Mononuclear cell (primary cell): Measurements from ENCODE around the gene MAPKAP1. TPM values are rescaled to one million over a fixed set of nuclear protein-coding genes. Genes with fewer than 3 reads are reported as not detected.

Experiments used
- H3K27me3 ChIP-seq: 2 replicates; pipeline ENCODE4 v1.6.0; 2011; ENCODE audit warnings: low read length, control low read depth; ENCODE audit not compliant: insufficient read depth
- H3K4me1 ChIP-seq: 2 replicates; pipeline ENCODE4 v1.5.1; 2011; ENCODE audit warnings: mild to moderate bottlenecking, low read length, control low read depth; ENCODE audit not compliant: insufficient read depth
- H3K4me3 ChIP-seq: 2 replicates; pipeline ENCODE4 v1.5.1; 2011; ENCODE audit warnings: mild to moderate bottlenecking, low read length, moderate library complexity
- H3K9me3 ChIP-seq: 2 replicates; pipeline ENCODE4 v1.5.1; 2011; ENCODE audit warnings: low read depth, mild to moderate bottlenecking, control low read depth, low read length
- total RNA-seq: library from RNA; depleted of rRNA; stranded (reverse); fragments of >200 nt; gene quantifications from one replicate; pipeline ENCODE4 v1.2.3, GENCODE V29; 2012

Gene MAPKAP1
- total RNA-seq, 1 donor: 41.0 TPM

DNA sequence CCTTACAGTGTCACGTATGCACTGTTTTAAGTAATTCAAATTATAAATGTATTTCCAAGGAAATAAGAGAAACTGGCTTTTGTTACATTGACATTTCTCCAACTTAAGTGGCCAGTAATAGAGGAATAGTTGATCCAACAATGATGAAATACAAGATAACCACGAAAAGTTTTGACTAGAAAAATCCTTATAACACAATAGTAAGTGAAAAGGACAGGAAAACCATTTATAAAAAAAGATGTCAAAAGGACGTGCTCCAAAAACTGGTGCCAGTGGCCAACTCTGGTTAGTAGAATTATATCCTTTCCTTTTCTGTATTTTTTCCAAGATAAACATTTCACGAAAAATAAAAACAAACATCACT lies 234.5 kb downstream of the MAPKAP1 start:
- Histone ChIP-seq H3K4me1 (no peaks in the 10 kb centered on the region), H3K27me3 (no peaks in the 10 kb centered on the region), H3K4me3 (no peak overlapping the region), H3K9me3 (no peaks in the 10 kb centered on the region)

DNA sequence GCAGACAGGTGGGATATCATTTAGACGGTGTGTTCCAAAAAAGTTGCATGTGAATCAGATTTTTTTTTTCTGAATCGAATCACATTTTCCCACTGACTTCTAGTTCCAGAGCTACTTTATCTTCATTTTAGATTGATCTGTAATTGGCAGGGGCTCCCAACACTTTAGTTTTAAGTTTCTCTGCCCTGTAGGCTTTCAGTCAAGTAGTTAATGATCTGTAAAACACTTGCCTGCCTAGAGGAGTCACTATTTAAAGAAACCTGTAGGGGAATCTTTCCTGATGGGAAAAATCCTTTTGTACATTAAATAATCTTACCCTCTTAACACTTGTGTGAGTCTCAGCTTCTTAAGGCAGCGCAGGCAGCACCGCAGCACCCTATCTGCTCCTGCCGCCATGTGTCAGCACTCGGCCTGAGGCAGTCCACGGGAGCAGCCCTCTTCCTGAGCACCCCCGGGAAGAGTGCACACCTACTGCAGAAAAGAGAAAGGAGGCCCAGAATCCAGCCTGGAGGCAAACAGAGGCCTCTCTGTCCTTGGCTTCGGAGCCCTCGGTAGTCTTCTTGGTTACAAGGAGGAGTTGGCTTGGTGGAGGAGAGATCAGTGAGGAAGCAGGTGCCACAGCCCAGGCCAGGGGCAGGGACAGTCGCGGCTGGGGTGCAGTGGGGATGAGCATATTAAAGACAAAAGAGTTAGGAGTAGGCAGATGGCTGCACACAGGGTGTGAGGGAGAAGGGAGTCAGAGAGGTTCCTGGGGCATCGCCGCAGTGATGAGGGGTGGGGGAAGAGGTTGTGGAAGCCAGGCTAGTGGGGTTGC lies 236.0 kb downstream of the MAPKAP1 start:
- Histone ChIP-seq H3K27me3 (no peaks in the 10 kb centered on the region), H3K9me3 (no peaks in the 10 kb centered on the region), H3K4me3 (no peak overlapping the region), H3K4me1 (no peaks in the 10 kb centered on the region)

DNA sequence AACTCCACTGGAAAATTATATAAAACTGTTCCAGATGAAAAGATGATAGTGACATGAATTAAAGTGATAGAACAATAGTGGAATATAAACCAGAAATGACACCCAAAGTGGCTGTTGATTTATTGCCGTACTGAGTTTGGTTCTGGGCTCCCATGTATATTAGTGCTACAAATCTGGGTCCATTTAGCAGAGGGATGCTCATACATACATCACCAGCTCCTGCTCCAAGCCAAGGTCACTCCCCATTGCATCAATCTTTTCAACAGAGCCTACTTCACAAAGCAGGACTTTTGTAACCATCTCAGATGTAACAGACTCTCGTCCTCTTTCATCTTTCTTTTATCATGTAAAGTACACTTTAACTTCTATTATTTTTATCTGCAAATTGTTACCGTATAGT lies 236.8 kb downstream of the MAPKAP1 start:
- H3K9me3 ChIP-seq: no peaks in the 10 kb centered on the region
- no peak overlapping the region for H3K4me3 ChIP-seq
- no peaks in the 10 kb centered on the region for H3K4me1 ChIP-seq
- H3K27me3 ChIP-seq: no peaks in the 10 kb centered on the region

DNA sequence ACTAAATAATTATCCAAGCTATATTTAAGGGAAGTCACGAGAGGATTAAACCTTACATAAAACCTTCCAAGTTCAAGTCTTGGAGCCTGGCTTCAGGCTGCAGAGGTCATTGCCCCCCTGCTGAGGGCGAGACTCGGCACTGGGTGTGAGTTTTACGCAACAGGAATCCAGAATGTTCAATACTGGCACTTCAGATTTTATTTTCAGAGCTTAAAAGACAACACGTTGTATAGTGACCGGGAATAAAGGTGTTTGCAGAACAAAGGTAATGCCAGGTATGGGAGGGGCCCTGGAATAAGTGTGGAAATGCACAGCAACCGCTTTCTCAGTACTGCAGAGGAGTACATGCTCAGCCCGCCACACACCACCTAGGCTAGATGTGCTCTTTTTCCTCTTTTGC lies 238.4 kb downstream of the MAPKAP1 start:
- H3K4me3 ChIP-seq: no peak overlapping the region

DNA sequence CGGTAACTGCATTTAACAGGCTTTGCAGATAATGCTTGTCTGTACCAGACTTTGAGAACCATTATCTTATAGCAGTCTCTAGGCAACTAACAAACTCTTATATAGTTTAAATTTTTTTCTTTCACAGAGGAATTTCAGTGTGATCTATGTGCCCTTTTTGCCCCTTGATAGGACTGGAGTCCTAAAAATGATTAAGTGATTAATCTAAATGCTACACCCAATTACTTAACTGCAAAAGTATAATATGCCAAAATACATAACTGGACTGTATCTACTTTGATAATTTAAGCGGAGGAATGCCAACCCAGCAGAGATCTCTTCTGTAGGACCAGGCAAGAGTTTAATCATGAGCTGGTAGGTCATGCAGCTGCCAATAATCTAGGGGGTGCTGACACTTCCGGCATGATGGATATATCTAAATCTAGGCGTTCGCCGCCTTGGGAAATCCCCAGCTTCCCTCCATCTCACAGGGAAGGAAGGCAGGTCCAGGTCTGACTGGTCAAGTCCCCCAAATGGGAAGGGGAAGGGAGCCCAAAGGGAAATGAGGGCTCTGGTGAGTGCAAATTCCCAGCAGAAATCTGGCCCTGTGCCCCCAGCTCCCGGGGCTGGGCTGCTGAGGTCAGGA lies 239.8 kb downstream of the MAPKAP1 start:
- Histone ChIP-seq H3K4me1 (no peaks in the 10 kb centered on the region), H3K4me3 (no peak overlapping the region), H3K27me3 (no peaks in the 10 kb centered on the region), H3K9me3 (no peaks in the 10 kb centered on the region)

More for the DNA sequence above, 238.4 kb downstream of the MAPKAP1 start:
- Histone ChIP-seq H3K27me3 (no peaks in the 10 kb centered on the region), H3K9me3 (no peaks in the 10 kb centered on the region), H3K4me1 (no peaks in the 10 kb centered on the region)

DNA sequence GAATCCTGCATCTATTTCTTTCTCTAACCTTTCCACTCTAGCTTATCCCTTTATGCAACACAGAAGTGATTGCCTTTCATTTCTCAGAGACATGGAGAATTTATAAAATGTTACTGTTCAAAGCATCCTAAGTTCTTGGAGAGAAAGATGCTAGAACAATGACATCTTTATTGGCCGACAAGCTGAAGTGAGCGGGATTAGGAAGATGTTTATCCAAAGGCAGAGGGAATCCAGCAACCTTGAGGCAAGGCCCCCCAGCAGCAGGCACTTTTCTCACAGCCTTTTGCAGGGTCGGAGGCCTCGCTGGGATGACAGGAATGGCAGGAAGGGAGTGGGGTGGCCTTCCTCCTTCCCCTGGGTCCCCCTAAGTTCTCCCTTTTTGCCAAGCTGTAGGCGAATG lies 240.6 kb downstream of the MAPKAP1 start:
- Histone ChIP-seq H3K4me3 (no peak overlapping the region), H3K4me1 (no peaks in the 10 kb centered on the region), H3K9me3 (no peaks in the 10 kb centered on the region), H3K27me3 (no peaks in the 10 kb centered on the region)

DNA sequence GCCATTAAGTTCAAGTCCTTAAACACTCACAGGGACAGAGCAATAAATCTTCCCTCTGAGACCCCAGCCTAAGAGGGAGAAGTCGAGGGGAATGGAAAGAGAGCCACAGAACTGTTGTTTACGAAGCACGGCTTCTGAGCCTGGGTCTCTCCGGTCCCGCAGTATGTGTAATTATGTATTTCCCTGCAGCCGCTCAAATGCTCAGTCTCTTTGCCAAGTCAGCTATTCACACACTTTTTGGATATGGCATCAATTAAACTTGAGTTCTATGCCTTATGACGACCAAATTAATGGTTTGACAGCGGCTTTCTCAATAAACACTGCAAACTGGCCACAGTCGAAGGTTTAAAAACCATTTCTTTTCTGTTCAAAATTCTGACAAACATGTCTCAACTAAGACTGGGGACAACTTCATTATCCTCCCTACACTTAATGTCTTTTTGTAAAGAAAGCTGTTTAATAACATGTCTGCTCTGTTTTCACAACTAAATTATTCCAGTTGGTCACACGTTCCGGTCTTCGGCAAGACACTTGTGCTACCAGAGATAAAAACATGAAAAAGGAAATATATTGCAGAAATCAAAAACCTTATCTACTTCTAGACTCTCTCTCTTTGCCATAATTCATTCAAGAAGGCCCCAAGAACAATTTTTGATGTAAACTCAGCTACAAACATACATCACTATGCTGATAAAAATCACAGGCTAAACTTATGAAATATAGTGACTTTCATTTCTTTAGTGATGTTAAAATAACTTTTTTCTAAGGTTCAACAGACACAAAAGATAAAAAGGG lies 242.2 kb downstream of the MAPKAP1 start:
- Histone ChIP-seq H3K9me3 (no peaks in the 10 kb centered on the region), H3K27me3 (no peaks in the 10 kb centered on the region), H3K4me1 (no peaks in the 10 kb centered on the region), H3K4me3 (no peak overlapping the region)

DNA sequence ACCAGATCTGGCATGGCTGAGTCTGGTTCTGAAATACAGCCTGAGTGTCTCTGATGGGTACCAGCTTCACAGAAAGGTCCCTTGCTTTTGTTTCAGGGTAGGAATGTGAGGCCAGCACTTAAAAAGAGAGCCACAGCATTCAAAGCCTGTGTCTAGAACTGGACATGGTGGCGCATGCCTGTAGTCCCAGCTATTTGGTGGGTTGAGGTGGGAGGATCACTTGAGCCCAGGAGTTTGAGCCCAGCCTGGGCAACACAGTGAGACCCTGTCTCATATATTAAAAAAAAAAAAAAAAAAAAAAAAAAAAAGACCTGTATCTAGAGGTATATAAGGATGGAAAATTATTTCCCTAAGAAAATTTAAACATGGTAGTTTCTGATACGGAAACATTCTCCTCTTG lies 243.1 kb downstream of the MAPKAP1 start:
- H3K4me1 ChIP-seq: no peaks in the 10 kb centered on the region
- H3K4me3 ChIP-seq: no peak overlapping the region
- no peaks in the 10 kb centered on the region for H3K27me3 ChIP-seq
- no peaks in the 10 kb centered on the region for H3K9me3 ChIP-seq

DNA sequence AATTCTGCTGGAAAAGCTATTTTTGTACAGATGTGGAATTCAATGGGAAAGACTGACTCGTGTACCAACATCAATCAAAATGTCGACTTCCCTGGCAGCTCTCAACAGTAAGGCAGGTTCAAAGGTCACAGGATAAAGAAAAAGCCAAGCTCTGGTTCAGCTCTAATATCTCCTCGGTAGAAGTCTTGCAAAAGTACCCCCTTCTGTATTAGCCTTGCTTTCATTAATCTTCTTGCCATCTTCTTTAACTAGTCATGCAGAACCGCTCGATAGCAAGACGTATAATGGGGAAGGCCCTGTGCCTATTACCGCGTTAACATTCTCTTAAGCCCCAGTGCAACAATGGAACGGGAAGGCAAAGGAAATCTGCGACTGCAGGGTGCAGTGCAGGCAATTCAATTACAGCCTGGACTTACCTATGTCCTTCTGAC lies 244.1 kb downstream of the MAPKAP1 start:
- no peak overlapping the region for H3K4me3 ChIP-seq
- H3K9me3 ChIP-seq: no peaks in the 10 kb centered on the region
- no peaks in the 10 kb centered on the region for H3K4me1 ChIP-seq
- H3K27me3 ChIP-seq: no peaks in the 10 kb centered on the region

DNA sequence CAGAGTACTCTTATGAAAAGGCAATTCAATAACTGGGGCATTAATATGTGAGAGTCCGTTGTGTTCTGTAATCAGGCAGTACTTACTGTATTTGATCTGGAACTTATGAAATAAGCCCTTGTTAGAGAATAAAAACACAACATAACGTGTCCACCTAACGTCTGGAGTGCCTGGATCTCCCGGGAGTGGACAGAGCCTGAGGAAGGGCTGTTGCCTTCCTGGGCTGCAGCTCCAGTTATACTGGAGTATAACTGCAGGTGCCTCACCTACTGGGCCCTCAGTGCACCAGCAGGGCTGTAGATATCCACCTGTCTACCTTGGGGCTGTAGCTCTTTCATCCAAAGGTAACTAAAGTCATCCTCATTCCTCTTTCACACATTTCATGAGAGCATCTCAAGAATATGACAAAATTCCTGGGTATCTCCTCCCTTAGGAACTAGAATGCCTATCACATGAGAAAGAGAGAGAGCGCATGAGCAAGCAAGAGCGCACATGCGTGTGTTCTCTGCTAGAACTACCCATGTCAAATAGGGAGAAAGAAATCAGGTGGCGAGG lies 245.3 kb downstream of the MAPKAP1 start:
- Histone ChIP-seq H3K27me3 (no peaks in the 10 kb centered on the region), H3K9me3 (no peaks in the 10 kb centered on the region), H3K4me1 (no peaks in the 10 kb centered on the region), H3K4me3 (no peak overlapping the region)

DNA sequence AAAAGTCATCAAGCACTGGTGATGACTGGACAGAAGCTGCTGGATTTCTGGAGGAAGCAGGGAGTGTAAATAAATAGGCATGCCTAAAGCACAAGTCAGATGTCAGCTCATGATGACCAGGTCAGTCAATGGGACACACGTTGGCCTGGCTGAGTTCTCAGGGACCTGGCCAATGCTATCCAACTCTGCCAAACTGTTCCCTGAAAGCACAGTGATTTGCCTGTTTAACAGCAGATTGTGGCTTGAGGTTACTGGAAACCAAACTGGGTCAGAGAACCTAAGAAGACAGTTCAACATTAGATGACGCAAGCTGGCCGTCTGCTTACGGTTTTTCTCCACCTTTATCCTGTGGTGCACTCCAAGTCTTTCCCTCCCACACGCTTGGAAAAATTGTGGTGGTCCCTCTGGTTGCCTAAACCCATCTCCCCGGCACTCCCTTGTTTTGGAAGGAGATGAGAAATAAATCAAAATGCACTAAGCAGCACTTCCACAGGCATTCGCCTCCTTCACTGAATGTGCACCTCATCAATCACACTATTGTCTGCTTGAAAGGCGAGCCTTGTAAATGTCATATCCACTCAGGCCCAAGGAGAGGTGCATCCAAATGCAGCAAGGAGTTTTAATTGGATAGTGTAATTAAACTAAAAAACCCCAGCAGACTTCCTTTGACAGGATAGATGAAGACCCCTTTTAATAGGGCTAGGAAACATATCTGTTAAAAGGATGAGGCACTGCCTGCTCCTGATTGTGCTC lies 245.9 kb downstream of the MAPKAP1 start:
- Histone ChIP-seq H3K4me1 (no peaks in the 10 kb centered on the region), H3K9me3 (no peaks in the 10 kb centered on the region), H3K4me3 (no peak overlapping the region), H3K27me3 (no peaks in the 10 kb centered on the region)

DNA sequence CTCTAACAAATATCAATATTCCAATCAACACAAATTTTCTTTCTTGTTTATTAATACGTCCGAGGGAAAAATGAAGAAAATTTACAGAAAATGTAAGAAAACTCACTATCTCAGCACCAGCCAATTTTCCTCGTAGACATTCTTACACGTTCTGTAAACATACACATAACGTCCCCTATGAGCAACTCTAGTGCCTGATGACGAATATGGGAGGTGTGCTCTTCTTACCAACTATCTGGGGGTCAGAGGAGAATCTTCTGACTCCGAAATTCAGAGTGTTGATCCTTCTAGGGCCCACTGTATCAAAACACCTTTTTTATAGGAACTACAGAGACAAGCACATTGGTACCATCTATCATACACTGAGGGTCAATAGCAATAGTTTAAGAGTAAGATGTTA lies 246.7 kb downstream of the MAPKAP1 start:
- no peaks in the 10 kb centered on the region for H3K27me3 ChIP-seq
- no peaks in the 10 kb centered on the region for H3K4me1 ChIP-seq
- H3K9me3 ChIP-seq: no peaks in the 10 kb centered on the region
- no peak overlapping the region for H3K4me3 ChIP-seq

DNA sequence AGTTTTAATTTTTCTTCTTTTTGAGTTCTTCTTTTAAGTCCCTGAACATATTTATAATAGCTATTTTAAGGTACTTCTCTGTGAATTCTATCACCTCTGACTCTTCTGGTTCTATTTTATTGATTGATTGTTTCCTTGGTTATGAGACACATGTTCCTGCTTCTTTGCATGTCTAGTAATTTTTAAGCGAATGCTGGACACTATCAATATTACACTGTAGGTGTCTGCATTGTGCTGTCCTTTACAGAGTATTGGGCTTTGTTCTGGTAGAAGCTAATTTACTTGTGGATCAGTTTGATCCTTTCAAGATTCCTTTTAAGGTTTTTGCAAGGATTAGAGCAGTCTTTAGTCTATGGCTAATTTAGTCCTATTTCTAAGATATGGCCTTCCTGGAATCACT lies 249.7 kb downstream of the MAPKAP1 start:
- no peaks in the 10 kb centered on the region for H3K27me3 ChIP-seq
- no peaks in the 10 kb centered on the region for H3K4me1 ChIP-seq
- no peaks in the 10 kb centered on the region for H3K9me3 ChIP-seq
- H3K4me3 ChIP-seq: no peak overlapping the region

DNA sequence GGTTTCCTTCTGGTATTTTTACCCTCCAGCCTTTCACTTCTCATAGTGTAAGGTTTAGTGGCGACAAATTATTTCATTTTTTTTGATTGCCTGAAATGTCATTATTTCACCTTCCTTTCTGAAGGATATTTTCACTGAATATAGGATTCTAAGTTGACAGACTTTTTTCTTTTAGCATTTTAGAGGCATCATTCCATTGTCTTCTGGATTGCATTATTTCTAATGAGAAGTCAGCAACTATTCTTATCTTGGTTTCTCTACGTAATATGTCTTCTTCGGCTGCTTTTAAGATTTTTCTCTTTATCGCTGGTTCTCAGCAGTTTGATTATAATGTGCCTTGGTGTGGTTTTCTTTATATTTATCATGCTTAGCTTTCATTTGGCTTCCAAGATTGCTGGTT lies 251.1 kb downstream of the MAPKAP1 start:
- no peaks in the 10 kb centered on the region for H3K27me3 ChIP-seq

More for the DNA sequence above, 251.1 kb downstream of the MAPKAP1 start:
- H3K4me1 ChIP-seq: no peaks in the 10 kb centered on the region
- no peaks in the 10 kb centered on the region for H3K9me3 ChIP-seq
- H3K4me3 ChIP-seq: no peak overlapping the region
